ENCODE results near the gene SORL1-AS1.

DNA sequence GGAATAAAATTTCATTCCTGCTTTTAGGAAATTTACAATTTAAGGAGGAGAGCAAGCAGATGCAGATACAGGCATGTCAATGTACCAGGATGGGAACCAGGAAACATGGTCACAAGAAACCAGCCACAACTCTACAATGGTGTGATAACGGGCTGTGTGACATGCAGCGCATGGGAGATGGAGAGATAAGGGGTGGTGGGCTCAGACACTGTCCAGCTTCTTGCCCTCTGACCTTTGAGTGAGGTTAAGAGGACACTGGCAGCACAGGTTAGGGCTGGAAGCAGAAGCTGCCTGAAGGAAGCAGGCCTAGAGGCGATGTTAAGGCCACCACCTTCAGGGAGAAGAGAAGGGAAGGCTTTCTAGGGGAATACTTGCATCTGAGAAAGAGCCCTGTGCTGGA is 2.3 kb upstream of the SORL1-AS1 start:
- TF ChIP-seq YY1 (IDR thresholded peaks at IDR 0.05; ENCODE audit: insufficient read depth, insufficient read length) (no peak), ZNF274 (IDR thresholded peaks at IDR 0.05; ENCODE audit: low read depth, low read length) (no peak), SUZ12 (IDR thresholded peaks at IDR 0.05; ENCODE audit: extremely low read depth, insufficient read depth, insufficient read length) (no peak)

Measured in NT2/D1 (cell line).